ENCODE results near the gene OBP2A.

- no peak for TF ChIP-seq CTCF (IDR thresholded peaks at IDR 0.05; ENCODE audit: low read length)
- no peak for TF ChIP-seq EZH2 (optimal IDR thresholded peaks at IDR 0.05; ENCODE audit: low read depth, low read length)
- TF ChIP-seq EZH2phosphoT487 (IDR thresholded peaks at IDR 0.05; ENCODE audit: low read length) = no peak
These were observed 44.4 kb upstream of the OBP2A start for GRCh38 chr9:135501261-135502167.
